Activated CD4-positive, alpha-beta T cell treated with anti-CD3 and anti-CD28 coated beads for 48 hours (primary cell): ENCODE data around the gene ZNF491.
"Not testable (repeated sequence)": the region's sequence is repeated elsewhere in the genome, so short reads cannot be mapped to it uniquely, and the experiment has no call there.

Source experiments
- DNase-seq: peaks from one replicate; pipeline ENCODE4 v3.0.0-alpha.2; 2020

Gene ZNF491

DNA sequence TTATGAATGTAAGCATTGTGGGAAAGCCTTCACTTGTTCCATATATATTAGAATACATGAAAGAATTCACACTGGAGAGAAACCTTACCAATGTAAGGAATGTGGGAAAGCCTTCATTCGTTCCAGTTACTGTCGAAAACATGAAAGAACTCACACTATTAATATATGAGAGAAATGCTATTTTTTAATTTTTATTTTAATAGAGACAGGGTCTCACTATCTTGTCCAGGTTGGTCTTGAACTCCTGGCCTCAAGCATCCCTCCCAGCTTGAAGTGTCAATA is 8.7 kb downstream of the ZNF491 start:
- DNase-seq: no peak

DNA sequence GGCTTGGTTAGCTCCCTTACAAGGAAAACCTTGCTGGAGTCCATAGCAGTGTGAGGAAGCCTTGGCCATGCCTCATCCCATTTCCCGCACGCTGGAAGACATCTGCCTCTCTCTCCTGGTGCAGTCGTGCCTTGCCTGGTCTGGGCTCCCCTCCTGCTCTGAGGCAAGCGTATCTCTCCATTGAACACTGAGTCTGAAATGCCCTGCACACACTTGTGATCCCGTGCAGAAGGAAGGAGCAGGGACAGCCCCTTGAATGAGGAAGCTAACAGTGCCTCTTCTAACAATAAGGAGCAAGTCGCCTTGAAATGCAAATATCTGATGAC is 15.3 kb downstream of the ZNF491 start:
- DNase-seq: no peak

DNA sequence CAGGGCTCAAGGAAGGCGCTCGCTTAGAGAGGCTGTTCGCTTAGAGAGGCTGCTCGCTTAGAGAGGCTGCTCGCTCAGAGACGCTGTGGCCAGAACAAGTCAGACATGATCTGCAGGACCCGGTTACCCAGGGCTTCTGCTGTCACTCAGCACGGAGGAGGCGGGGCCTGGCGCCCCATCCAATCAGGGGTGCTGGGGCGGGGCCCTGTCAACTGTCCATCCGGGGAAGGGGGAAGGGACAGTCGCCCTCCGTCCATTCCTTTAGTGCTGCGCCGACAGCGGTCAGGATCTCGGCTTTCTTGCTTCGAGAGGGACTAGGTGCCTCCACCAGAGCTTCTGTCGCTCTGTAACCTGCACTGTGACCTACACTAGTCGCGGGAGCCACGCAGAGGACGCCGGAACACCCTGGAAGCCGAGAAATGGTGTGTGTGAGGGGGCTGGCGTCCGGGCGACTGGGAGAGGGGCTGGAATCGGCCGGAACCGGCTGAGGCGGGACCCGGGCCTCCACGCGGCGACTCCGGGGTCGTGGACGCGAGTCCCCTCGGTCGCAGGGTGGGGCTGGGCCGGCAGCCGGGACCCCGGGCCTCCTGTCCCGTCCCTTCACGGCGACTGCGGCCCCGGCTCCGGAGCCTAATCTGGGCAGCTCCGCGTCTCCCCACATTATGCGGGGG is 15.8 kb downstream of the ZNF491 start, which contains the start of gene ZNF440:
Gene ZNF440 (plus strand): TSS at position 245 of the 671 bp plus-strand sequence. CDS start 175 bp downstream, at position 420.
- peak; percentile 93 for DNase-seq

DNA sequence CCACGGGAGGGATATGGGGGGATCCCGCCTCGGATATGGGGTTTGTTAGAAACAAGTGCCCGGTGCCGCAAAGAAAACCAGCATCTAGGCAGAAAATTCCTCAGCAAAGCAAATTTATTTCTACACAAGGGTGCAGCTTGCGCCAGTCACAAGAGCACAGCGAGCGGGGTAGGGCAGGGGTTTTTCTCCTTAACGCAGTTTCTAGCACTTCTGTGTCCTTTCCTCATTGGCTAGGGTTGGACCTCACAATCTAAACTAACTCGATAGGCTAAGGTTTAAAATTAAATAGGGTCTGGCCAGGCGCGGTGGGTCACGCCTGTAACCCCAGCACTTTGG is 16.3 kb downstream of the ZNF491 start:
- DNase-seq: no peak

DNA sequence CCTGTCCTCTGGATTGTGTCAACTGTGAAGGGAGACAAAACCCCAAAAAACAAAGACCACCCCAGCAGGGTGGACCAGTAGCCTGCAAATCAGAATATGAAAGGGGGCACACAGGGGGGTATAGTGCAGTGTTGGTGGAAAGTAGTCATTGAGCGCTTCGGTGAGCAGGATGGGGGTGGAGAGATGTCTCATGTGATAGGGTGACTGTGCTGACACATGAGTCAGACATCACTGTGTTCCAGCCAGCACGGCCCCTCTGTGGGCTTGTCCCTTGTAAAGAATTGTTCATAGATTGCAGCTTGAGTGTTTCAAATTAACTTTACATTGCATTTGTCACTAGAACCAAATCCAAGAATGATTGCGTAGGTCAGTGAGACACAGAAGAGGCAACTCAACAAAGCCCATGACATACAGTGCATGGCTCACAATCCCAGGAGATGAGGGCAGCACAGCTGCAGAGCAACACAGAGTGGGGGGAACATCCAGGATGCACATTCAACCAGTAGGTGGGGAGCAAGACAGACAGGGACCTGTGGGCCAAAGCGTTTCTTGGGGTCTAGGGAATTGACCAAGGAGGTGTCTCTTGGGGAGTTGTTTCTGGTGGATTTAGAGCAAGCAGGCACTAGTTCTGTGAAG is 23.3 kb downstream of the ZNF491 start:
- DNase-seq: no peak

DNA sequence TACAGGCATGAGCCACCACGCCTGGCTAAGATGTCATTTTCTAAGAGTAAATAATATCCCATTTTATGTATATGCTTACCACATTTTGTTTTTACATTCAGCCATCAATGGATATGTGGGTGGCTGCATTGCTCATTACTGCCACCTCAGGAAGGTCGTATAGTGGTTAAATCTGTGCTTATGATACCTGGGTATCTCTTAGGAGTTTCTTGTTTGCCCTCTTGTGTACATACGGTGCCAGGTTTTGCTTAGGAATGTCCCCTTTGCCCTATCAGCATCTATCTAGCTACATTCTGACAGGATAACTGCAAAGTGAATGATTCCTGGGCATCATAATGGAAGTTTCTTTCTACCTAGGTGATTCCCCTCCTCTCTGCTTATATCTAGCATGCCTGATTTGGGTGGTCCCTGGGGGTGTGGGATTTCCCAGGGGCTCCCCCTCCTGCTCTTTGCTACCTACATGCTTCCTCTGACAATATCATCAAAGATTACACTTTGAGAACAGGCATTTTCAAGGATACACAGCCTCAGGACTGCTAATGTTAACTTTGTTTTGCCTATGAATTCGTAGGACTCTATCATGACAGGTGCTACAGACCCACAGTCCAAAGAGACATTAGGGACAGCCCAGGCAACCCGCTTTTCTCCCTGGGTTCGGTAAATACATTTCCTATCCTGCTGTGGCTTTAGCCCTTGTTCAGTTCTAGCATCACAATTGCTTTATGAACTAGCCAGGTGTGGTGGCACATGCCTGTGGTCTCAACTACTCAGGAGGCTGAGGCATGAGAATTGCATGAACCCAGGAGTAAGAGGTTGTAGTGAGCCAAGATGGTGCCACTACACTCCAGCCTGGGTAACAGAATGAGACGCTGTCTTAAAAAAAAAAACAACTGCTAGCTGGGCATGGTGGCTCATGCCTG is 30.9 kb downstream of the ZNF491 start:
- not testable (repeated sequence) for DNase-seq

DNA sequence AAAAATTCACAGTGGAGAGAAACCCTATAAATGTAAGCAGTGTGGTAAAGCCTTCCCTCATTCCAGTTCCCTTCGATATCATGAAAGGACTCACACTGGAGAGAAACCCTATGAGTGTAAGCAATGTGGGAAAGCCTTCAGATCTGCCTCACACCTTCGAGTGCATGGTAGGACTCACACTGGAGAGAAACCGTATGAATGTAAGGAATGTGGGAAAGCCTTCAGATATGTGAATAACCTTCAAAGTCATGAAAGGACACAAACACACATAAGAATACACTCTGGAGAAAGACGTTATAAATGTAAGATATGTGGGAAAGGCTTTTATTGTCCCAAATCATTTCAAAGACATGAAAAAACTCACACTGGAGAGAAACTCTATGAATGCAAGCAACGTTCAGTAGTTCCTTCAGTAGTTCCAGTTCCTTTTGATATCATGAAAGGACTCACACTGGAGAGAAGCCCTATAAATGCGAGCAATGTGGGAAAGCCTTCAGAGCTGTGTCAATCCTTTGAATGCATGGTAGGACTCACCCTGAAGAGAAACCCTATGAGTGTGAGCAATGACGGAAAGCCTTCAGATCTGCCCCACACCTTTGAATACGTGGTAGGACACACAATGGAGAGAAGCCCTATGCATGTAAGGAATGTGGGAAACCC is 34.1 kb downstream of the ZNF491 start:
- DNase-seq: no peak

DNA sequence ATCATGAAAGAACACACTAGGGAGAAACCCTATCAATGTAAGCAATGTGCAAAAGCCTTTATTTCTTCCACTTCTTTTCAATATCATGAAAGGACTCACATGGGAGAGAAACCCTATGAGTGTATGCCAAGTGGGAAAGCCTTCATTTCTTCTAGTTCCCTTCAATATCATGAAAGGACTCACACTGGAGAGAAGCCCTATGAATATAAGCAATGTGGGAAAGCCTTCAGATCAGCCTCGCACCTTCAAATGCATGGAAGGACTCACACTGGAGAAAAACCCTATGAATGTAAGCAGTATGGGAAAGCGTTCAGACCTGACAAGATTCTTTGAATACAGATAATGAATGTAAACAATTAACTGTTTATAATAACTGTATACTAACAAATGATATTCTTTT is 35.2 kb downstream of the ZNF491 start:
- no peak for DNase-seq

DNA sequence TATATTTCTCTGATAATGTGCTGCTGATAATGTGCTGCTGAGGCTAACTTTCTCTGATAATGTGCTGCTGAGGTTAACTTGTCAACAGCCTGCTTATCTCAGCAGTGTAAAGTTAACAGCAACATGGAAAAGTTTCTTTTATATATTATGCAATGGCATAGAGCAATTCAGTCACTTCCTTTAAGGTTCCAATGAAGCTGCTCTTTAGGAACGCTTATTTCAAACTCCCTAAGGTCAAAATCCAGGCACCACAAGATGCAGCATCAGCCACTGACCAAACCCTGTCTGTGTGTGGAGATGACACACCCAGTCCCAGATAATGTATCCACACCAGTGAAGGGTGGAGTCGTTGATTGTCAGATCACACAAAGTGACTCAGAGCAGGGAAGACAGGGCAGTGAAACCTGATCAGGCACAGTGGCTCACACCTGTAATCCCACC is 37.3 kb downstream of the ZNF491 start:
- not testable (repeated sequence) for DNase-seq

DNA sequence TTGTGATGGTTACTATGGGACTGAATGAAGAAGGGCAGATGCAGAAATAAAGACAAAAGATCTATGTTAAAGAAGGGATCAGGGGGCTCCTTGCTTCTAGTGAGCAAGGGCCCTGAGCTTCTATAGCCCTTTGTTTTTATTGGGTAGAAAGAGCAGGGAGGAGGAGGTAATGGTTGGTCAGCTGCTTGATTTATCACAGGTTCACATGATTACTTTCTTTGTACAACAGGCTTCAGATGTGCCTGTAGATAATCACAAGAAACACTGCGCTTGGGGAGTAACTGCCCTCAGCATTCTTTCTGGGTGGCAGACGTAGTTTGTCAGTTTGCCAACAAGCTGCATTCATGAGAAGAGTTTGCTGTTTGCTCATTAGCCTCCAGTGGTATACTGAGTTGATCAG is 45.4 kb downstream of the ZNF491 start:
- DNase-seq: no peak

DNA sequence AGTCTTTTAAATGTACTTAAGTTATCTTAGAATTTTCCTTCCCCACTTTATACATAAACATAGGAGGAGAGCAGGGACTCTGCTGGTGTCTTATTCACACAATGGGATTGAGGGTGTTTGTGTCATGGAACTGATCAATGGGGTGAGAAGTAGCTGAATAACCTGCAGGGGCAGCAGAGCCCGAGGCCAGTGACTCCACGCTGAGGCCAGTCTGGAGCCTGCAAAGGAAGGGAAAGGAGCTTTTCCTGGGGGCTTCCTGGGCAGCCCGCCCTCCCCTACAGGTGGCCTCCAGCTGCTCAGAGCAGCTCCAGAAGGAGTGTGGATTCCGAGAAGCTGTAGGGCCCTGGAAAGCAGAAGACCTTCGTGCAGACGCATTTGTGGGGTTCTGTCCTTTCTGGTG is 49.3 kb downstream of the ZNF491 start:
- not testable (repeated sequence) for DNase-seq

DNA sequence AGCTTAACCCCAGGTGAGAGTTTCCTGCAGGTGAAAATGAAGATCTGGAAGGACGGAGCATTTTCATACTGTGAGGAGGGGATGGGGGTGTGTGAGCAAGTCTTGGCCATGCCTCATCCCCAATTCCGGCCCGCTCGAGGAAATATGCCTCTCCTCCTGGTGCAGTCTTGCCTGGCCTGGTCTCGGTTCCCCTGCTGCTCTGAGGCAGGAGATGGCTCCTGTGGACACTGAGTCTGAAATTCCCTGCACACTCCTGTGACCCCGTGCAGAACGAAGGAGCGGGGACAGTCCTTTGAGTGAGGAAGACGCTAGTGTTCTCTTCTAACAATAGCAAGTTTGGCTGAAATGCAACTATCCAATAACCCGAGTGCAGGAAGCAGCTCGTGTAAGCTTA is 49.9 kb downstream of the ZNF491 start:
- no peak for DNase-seq

DNA sequence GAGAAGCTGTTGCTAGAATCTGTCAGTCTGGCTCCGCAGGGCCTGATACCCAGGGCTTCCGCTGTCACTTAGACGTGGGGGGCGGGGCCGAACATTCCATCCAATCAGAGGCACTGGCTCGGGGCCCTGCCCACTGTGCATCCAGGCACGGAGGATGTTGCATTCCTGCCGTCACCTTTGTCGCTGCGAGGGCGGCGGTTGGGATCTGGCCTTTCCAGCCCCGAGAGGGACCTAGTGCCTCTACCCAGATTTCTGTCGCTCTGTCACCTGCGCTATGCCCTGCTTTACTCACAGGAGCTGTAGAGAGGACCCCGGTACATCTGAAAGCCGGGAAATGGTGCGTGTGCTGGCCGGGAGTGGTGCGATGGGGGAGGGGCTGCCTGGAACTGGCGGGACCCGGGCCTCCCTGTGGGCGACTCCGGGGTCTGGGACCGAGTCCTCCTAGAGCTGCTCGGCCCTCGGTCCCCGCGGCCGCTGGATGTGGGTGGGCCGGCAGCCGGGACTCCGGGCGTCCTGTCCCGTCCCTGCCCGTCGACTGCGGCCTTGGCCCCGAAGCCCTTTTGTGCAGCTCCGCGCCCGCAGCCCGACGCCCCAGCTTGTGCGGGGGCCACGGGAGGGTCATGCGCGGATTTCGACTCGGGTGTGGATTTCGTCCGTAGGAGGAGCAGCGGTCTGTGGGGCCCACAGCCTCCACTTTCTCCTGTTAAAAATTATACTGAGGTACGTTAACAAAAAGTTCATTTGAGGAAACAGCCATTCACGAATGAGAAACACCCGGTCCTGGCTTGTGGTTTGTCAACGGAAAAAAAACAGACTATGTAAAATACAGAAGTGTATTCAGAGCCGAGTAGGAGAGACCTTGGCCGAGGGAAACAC is 50.5 kb downstream of the ZNF491 start, which contains the start of gene ZNF439:
Gene ZNF439 (plus strand): TSS at position 133 of the 876 bp plus-strand sequence. CDS start 142 bp downstream, at position 275.
- peak; percentile 95 for DNase-seq

DNA sequence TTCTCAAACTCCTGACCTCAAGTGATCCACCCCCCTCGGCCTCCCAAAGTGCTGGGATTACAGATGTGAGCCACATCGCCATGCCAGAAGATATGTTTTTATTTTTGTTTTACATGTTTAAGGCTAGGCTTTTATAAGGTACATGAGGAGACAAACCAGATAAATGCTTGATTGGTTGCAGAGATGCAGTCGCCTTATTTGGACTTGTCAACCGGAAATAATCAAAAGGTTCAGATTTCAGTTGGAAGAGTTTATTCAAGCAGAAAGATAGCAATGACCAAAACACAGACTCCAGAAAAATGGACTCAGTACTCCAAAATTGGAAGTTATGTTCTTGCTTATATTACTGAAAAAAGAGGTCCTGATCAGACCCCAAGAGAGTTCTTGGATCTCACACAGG is 52.0 kb downstream of the ZNF491 start:
- not testable (repeated sequence) for DNase-seq

DNA sequence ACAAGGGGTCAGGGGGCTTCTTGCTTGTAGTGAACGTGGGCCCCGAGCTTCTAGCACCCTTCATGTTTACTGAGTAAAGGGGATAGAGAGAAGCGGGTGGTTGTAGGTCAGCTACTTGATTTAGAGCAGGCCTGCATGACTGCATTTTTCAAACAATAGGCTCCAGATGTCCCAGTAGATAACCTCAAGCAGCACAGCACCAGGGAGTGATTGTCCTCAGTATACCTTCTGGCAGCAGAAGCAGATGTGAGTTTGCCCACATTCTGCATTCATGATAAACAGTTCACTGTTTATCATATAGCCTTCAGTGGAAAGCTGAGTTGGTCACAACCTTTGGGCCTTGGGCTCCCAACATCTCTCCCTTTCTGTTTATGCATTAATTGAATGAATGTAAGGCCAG is 55.0 kb downstream of the ZNF491 start:
- no peak for DNase-seq

DNA sequence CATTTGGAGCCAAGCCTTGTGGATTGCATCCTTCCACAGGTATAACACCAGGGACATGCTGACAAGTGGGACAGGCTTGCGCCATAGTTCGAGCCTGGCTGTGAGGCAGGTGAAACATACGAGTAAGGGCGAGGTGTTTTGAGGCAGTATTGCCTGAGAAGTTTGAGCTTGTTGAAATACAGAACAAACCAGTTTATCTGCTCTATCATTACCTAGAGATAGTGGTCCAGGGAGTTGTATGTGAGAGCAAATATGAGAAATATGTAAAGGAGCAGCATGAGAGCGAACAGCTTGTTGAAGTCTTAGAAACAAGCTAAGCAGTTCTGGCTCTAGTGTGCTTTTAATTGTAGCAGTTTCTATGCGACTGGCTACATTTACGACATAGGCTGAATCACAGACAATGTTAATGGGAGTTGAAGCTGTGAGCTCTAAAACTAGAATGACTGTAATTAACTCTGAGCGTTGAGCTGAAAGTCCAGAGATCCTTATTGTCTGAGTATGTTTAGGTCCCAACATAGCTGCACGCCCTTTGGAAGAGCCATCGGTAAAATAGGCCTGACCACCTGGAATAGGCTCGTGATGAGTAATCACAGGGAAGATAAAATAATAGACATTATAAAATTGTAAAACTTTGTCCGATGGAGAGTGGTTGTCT is 58.4 kb downstream of the ZNF491 start:
- DNase-seq: no peak
